ENCODE data around the gene CNPY1.

Gene CNPY1

GRCh38 chr7:155452505-155453295, 93.7 kb downstream of the CNPY1 start:
- no peak for TF ChIP-seq CTCF (IDR thresholded peaks at IDR 0.05)

- no peak for TF ChIP-seq CTCF (IDR thresholded peaks at IDR 0.05)
Observed at GRCh38 chr7:155451840-155452239, 94.5 kb downstream of the CNPY1 start.

Measured in LNCAP (cell line).